Hepatocyte (in vitro differentiated cells): Measurements from ENCODE around the gene TBC1D2.
A peak's percentile ranks its signal among the peaks of the same experiment; 100 is the strongest.

Source experiments
- EZH2 ChIP-seq: fragments of 200-600 bp; sonication (generic); IDR thresholded peaks from 2 replicates; pipeline ENCODE4 v1.6.1; 2016; ENCODE audit warnings: antibody characterized with exemption, mild to moderate bottlenecking, borderline replicate concordance
- TF ChIP-seq, protein P1 (sequence below): fragments of 200-600 bp; sonication (generic); IDR thresholded peaks from 2 replicates; pipeline ENCODE4 v1.5.1; 2016; ENCODE audit warnings: antibody characterized with exemption, mild to moderate bottlenecking; ENCODE audit not compliant: poor library complexity

DNA sequence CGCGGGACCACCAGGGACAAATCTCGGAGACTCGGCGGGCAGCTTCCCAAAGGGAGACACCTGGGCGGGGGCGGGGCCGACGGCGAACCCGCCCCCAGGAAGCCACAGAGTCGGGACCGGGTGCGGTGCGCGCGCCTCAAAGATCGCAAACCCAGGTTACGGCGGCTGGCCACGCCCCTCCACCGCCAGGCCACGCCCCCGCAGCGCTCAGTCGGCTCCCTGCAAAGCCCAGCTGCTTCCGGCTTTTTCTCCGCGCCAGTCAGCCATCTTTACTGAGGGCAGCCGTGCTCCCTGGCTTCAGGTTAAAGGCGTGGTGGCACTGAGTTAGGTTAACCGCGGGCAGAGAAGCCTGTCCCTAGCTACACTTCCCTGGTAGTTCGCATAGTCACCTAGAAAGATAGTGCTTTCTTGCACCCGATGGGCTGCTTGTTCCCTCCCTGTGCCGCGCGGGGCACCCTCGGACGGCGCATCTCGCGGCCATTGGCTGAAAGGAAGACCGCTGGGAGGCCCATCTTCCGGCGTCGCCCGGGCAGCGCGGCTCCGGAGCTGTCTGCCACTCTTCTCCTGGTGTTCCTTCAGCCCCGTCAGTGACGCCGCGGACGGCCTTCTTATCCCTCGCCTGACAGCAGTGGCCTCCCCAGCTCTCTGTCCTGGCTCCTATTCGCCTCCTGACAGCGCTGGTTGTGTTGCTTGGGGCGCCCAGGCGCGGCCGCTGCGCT lies at the start of gene TBC1D2:
- TF ChIP-seq, protein P1, sequence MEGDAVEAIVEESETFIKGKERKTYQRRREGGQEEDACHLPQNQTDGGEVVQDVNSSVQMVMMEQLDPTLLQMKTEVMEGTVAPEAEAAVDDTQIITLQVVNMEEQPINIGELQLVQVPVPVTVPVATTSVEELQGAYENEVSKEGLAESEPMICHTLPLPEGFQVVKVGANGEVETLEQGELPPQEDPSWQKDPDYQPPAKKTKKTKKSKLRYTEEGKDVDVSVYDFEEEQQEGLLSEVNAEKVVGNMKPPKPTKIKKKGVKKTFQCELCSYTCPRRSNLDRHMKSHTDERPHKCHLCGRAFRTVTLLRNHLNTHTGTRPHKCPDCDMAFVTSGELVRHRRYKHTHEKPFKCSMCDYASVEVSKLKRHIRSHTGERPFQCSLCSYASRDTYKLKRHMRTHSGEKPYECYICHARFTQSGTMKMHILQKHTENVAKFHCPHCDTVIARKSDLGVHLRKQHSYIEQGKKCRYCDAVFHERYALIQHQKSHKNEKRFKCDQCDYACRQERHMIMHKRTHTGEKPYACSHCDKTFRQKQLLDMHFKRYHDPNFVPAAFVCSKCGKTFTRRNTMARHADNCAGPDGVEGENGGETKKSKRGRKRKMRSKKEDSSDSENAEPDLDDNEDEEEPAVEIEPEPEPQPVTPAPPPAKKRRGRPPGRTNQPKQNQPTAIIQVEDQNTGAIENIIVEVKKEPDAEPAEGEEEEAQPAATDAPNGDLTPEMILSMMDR = peak; percentile 23
- TF ChIP-seq EZH2 = no peak
